Medulla oblongata (tissue), 1 donor: ENCODE measurements around the gene MCF2.
A peak's percentile ranks its signal among the peaks of the same experiment; 100 is the strongest.
"Not testable (repeated sequence)": the region's sequence is repeated elsewhere in the genome, so short reads cannot be mapped to it uniquely, and the experiment has no call there.

Source experiments
- DNase-seq: peaks from one replicate; pipeline ENCODE4 v3.0.0-alpha.2; 2015; ENCODE audit errors: extremely low spot score

Gene MCF2, protein sequence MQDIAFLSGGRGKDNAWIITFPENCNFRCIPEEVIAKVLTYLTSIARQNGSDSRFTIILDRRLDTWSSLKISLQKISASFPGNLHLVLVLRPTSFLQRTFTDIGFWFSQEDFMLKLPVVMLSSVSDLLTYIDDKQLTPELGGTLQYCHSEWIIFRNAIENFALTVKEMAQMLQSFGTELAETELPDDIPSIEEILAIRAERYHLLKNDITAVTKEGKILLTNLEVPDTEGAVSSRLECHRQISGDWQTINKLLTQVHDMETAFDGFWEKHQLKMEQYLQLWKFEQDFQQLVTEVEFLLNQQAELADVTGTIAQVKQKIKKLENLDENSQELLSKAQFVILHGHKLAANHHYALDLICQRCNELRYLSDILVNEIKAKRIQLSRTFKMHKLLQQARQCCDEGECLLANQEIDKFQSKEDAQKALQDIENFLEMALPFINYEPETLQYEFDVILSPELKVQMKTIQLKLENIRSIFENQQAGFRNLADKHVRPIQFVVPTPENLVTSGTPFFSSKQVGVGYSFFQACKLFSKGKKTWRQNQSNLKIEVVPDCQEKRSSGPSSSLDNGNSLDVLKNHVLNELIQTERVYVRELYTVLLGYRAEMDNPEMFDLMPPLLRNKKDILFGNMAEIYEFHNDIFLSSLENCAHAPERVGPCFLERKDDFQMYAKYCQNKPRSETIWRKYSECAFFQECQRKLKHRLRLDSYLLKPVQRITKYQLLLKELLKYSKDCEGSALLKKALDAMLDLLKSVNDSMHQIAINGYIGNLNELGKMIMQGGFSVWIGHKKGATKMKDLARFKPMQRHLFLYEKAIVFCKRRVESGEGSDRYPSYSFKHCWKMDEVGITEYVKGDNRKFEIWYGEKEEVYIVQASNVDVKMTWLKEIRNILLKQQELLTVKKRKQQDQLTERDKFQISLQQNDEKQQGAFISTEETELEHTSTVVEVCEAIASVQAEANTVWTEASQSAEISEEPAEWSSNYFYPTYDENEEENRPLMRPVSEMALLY

GRCh38 chrX:139708067-139708466 lies at the start of gene MCF2:
MCF2 (minus strand) TSS chrX:139708167; CDS start chrX:139651744, 56,423 bp downstream.
- DNase-seq: no peak

- no peak for DNase-seq
These were observed 43.1 kb upstream of the MCF2 start for GRCh38 chrX:139751053-139751452.

- DNase-seq: no peak
These were observed 42.4 kb upstream of the MCF2 start for GRCh38 chrX:139750390-139750789.

GRCh38 chrX:139739138-139739537 lies 31.2 kb upstream of the MCF2 start:
- DNase-seq: no peak

DNA sequence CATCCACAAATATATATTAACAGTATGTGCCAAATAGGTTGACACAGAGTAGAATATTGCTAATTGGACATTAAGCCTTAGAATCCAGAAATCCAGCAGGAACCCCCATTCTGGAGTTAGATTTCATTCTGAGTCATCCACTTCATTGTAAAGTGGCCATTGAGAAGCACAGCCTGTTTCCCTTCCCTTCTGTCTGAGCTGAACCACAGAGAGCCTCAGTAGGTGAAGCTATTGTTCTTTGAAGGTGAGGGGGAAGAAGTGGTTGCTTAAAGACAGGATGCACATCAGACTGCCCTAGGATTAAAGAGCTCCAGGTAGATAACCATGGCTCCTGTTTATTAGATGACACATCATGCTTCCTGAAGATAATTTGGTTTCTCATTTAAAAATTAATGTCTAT lies 30.6 kb upstream of the MCF2 start:
- no peak for DNase-seq

DNA sequence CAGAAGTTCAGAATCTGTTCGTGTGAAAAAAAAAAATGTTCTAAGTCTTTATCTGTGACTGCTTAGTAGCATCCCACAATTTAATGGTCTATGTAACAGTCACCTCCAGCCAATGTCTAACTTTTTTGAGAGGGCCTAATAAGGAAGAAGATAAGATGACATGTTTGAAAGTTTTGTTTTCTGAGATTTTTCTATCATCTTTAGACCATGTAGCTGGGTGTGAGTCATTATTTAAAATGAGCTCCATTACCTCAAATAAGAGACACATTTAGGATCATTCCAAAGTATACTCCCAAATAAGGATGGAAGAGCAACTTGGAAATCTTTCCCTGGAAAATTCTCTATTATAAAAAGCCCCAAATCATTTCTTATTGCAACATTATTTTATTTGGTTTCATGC lies 28.2 kb upstream of the MCF2 start:
- no peak for DNase-seq

GRCh38 chrX:139734996-139735395 lies 27.0 kb upstream of the MCF2 start:
- DNase-seq: no peak

GRCh38 chrX:139725720-139726119 lies 17.8 kb upstream of the MCF2 start:
- no peak for DNase-seq

- no peak for DNase-seq
These were observed 16.7 kb upstream of the MCF2 start for GRCh38 chrX:139724626-139725025.

DNA sequence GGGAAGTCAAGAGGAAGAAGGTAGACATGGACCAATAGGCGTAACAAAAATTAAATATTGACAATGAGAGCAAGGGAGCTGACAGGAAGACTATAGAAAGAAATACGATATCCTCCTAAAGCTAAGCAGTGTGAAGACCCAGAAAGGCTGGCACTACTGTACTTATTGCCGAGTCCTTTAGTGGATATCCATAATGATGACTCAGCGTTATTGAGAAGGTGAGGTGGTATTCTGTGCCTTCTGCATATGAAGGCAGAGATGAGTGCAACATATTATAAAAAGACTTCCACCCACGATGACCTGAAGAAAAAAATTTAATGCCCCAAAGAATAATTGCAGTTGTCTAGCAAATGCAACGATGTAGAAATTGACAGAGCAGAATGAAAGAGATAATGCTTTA lies 13.0 kb upstream of the MCF2 start:
- no peak for DNase-seq

DNA sequence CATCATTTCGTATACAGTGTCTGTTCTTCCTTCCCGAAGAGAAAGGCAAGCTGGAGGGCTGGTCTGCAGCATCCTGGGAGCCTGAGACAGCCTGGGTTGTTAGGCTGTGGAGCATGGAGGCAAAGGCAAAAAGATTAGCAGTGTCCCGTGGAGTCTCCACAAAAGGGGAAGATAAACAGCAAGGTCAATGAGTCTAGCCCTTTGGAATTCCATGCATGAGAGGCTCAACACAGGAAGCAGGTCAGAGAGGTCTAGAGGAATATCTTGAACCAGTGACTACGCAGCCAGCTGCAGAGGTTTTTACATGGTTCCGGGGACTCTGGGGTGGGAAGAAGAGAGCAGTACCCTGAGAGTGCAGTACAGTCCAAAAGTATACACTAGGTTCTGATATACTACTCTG lies 12.2 kb upstream of the MCF2 start:
- DNase-seq: no peak

GRCh38 chrX:139702658-139703057 lies 5.3 kb downstream of the MCF2 start:
- DNase-seq: no peak

GRCh38 chrX:139692908-139693307 lies 15.1 kb downstream of the MCF2 start:
- no peak for DNase-seq

DNA sequence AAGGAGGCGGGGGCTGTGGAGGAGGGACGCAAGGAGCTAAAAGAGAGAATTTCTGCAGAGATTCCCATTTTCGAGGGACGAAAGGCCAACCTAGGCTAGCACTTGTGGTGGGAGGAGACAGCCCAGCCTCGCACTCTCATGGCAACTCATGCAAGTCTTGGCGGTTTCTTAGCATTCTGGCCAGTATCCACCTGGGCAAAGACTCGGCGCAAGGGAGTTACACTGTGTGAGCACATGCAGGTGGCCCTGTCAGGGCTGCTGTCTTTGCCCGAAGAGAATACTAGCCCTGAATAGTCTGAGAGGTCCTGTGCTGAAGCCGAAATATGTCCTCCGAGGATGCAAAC lies 15.5 kb downstream of the MCF2 start:
- DNase-seq: no peak

DNA sequence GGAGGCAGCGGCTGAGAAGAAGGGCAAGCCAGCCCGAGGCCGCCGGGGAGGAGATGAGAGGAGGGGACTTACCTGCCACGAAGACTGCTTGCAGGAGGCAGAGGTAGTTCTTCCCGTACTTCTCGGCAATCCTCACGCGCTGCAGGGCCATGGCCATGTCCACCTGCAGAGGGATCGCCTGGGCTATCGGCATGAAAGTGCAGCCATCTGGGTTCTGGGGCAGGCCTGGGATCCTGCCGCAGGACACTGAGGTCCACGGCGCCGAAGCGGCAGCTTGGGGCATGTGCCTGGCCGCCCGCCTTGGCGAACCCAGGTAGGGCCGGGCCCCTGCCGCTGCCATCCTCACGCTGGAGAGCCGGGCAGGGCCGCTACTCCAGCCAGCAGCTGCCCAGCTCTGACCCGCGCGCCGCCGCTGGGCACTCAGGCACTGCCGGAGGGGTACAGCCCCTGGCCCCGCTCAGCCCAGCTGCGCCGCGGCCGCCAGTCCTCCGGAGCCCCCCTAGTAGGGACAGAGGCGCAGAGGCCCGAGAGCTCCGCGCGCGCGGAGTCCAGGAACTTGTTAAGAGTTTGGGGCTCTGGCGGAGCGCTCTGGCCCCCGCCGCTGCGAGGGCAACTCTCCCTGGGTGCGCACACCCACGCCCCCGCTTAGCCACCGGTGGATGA lies 16.0 kb downstream of the MCF2 start:
- DNase-seq: no peak

DNA sequence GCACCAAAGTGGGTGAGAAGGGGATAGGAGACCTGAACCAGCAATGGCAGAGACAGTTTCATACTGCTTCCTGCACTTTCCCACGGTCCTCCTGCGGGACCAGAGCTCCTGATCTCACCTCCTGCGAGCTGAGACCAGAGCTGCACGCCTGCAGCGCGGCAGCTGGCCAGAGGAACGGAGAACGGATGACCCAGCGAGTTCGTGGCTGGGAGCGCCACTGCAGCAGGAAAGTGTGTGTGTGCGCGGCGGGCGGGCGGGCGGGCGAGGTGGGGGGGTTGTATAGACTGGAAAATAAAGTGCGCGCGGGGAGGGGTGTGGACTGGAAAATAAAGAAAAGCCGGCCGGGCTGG lies 16.5 kb downstream of the MCF2 start:
- DNase-seq: no peak

- not testable (repeated sequence) for DNase-seq
These were observed 22.8 kb downstream of the MCF2 start for GRCh38 chrX:139685175-139685574.

GRCh38 chrX:139680356-139680755 lies 27.6 kb downstream of the MCF2 start:
- DNase-seq: no peak

DNA sequence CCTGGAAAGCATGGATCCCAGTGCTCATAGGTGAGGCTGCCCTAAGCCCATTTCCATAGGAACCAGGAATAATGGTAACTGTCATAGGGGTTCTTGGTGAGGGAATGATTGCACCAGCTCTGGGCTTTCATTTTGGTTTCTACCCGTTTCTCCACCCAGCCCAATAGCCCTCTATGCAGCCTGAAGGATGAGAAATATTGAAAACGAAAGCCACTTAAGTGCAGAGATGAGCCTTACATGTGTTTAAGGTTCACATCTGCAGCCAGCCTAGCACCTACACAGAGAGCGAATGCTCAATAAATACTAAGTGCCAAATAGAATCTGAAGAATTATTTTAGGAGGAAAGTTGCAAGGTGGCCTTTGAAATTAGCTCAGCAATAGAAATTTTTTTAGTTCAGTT lies 60.4 kb downstream of the MCF2 start:
- DNase-seq: no peak

GRCh38 chrX:139642241-139642927 lies 65.6 kb downstream of the MCF2 start:
- peak; percentile 17 for DNase-seq

DNA sequence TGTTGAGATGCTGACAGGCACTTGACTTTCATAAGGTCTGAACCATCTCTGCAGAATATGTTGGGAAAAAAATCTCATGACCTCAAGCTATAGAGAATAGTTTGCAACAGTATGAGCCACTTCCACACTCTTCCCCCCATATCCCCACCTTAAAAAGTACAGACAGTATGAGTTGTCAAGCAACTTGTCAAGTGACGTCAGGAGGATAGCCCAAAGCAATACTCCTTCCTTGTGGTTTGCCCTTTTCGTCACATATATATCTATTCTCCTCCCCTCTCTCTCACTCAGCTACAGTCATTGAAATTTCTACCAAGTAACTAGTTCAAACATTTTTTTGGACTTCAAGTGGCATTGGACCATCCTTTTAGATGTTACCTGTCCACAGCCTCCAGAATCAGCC lies 67.7 kb downstream of the MCF2 start:
- no peak for DNase-seq

GRCh38 chrX:139639253-139639652 lies 68.7 kb downstream of the MCF2 start:
- peak; percentile 20 for DNase-seq
